GM12878 (cell line): Measurements from ENCODE around the gene CFL2. TPM values are rescaled to one million over a fixed set of nuclear protein-coding genes. Genes with fewer than 3 reads are reported as not detected.

Experiments
- ATAC-seq: fragments of 200-7000 bp; cut with Tn5 transposase; 3 replicates; pipeline ENCODE4 v1.9.1; 2020; ENCODE audit warnings: mild to moderate bottlenecking, moderate library complexity
- BruUV-seq: library from RNA; stranded (reverse); fragments of 400-500 nt; replicated peaks from 2 replicates; lab custom pipeline; 2021; lab: Mats Ljungman, UMichigan
- CTCF ChIA-PET: fragments of 300-600 bp; sonication (Branson Sonifier 250); formaldehyde crosslinking; extraction: SDS; loops from one replicate; lab custom pipeline; 2021; ENCODE audit warnings: inconsistent platforms; lab: Yijun Ruan, JAX
- POLR2A ChIA-PET: fragments of 350-600 bp; formaldehyde crosslinking; extraction: SDS; loops from one replicate; lab custom pipeline; 2021; ENCODE audit warnings: inconsistent platforms; lab: Charles Lee
- RAD21 ChIA-PET: fragments of 300-600 bp; sonication (Branson Sonifier 250); formaldehyde crosslinking; loops from one replicate; lab custom pipeline; 2023; ENCODE audit warnings: antibody characterized with exemption; ENCODE audit not compliant: unreplicated experiment; lab: Charles Lee
- SMC1A ChIA-PET: fragments of 300-600 bp; sonication (Branson Sonifier 250); formaldehyde crosslinking; loops from one replicate; lab custom pipeline; 2023; ENCODE audit not compliant: unreplicated experiment, uncharacterized antibody; lab: Charles Lee
- DNase-seq: peaks from one replicate; pipeline ENCODE4 v3.0.0-alpha.2; 2011; ENCODE audit warnings: low read depth, low spot score
- FAIRE-seq: peaks from 3 replicates; lab custom pipeline; 2011; peaks lifted over from hg19 to GRCh38; lab: Jason Lieb, UNC
- H2AFZ ChIP-seq: 2 replicates; pipeline ENCODE4 v1.6.0; 2011; ENCODE audit warnings: low read depth, low read length, control low read depth; ENCODE audit not compliant: control insufficient read depth
- H3K27ac ChIP-seq: 2 replicates; pipeline ENCODE4 v1.5.1; 2011; ENCODE audit warnings: control low read depth; ENCODE audit not compliant: control insufficient read depth, insufficient read depth
- H3K27me3 ChIP-seq, 2 experiments: replicated peaks in 1 of 2; 2 replicates each; pipeline versions ENCODE4 v1.6.0 to v1.6.1; 2011; ENCODE audit warnings: low read length in 1 of 2; ENCODE audit not compliant: control insufficient read depth in 2 of 2, insufficient read depth in 2 of 2
- H3K36me3 ChIP-seq, 2 experiments: 2 replicates each; pipeline ENCODE4 v1.5.1; 2011; ENCODE audit warnings: low read length in 1 of 2; ENCODE audit not compliant: control insufficient read depth in 2 of 2, insufficient read depth in 2 of 2
- H3K4me1 ChIP-seq: 2 replicates; pipeline ENCODE4 v1.6.1; 2011; ENCODE audit warnings: mild to moderate bottlenecking, low read length, moderate library complexity, mixed read lengths; ENCODE audit not compliant: control insufficient read depth, insufficient read depth
- H3K4me2 ChIP-seq: 2 replicates; pipeline ENCODE4 v1.6.0; 2011; ENCODE audit warnings: control low read depth; ENCODE audit not compliant: control insufficient read depth, insufficient read depth
- H3K4me3 ChIP-seq: fragments of 200-600 bp; sonication (generic); 2 replicates; pipeline ENCODE4 v1.5.1; 2016
- H3K79me2 ChIP-seq: 2 replicates; pipeline ENCODE4 v1.6.0; 2011; ENCODE audit warnings: low read length; ENCODE audit not compliant: control insufficient read depth, insufficient read depth
- H3K9ac ChIP-seq: 2 replicates; pipeline ENCODE4 v1.8.0; 2011; ENCODE audit warnings: low read length, control low read depth, mixed read lengths; ENCODE audit not compliant: control insufficient read depth, insufficient read depth
- H3K9me3 ChIP-seq: replicated peaks from 3 replicates; pipeline ENCODE4 v1.5.1; 2011; ENCODE audit warnings: mild to moderate bottlenecking, low read length; ENCODE audit not compliant: control insufficient read depth, insufficient read depth
- H4K20me1 ChIP-seq: 2 replicates; pipeline ENCODE4 v1.6.0; 2011; ENCODE audit not compliant: control insufficient read depth, insufficient read depth
- CBFB ChIP-seq: IDR thresholded peaks from 2 replicates; pipeline ENCODE4 v1.6.1; 2016; ENCODE audit warnings: antibody characterized with exemption, low read depth
- EED ChIP-seq: sonication (generic); IDR thresholded peaks from 2 replicates; pipeline ENCODE4 v1.6.1; 2016; ENCODE audit warnings: antibody characterized with exemption, low read depth
- KLF5 ChIP-seq: fragments of 450-650 bp; IDR thresholded peaks from 2 replicates; pipeline ENCODE4 v1.6.1; 2014; ENCODE audit warnings: mild to moderate bottlenecking; ENCODE audit not compliant: partially characterized antibody
- NR2C1 ChIP-seq: fragments of 450-650 bp; IDR thresholded peaks from 2 replicates; pipeline ENCODE4 v1.6.1; 2017; ENCODE audit warnings: antibody characterized with exemption, mild to moderate bottlenecking, moderate library complexity
- POU2F2 ChIP-seq: IDR thresholded peaks from 3 replicates; pipeline ENCODE4 v1.6.1; 2011; ENCODE audit warnings: low read depth, mild to moderate bottlenecking, low read length, borderline replicate concordance
- RELA ChIP-seq: fragments of 450-650 bp; IDR thresholded peaks from 2 replicates; pipeline ENCODE4 v1.8.0; 2014; ENCODE audit warnings: borderline replicate concordance; ENCODE audit not compliant: partially characterized antibody
- TCF3 ChIP-seq: IDR thresholded peaks from 2 replicates; pipeline ENCODE4 v1.6.1; 2012; ENCODE audit warnings: low read depth, mild to moderate bottlenecking, low read length, borderline replicate concordance; ENCODE audit not compliant: insufficient read depth
- TCF7 ChIP-seq: IDR thresholded peaks from 2 replicates; pipeline ENCODE4 v1.6.1; 2014; ENCODE audit warnings: antibody characterized with exemption, borderline replicate concordance
- WGBS: methylation state at CpG from one replicate; pipeline ENCODE4 v1.1.6; 2016; ENCODE audit warnings: low lambda C conversion rate; ENCODE audit not compliant: insufficient replicate concordance, insufficient coverage; ENCODE audit errors: missing lambda C conversion rate; 5-methylcytosine and 5-hydroxymethylcytosine counted together
- in situ Hi-C: fragments of 300-500 bp; cut with MboI; formaldehyde crosslinking; loops from 9 replicates; pipeline ENCODE4 v1.14.3; 2018; ENCODE audit warnings: mixed read lengths
- intact Hi-C: fragments of 100-400 bp; cut with micrococcal nuclease; formaldehyde crosslinking; loops from one replicate; pipeline ENCODE4 v1.14.2; 2022; ENCODE audit not compliant: unreplicated experiment
- polyA plus RNA-seq, 11 experiments: library from polyadenylated mRNA; depleted of rRNA in 4 of 11; unstranded in 6 of 11; stranded (reverse) in 5 of 11; fragments of >200 nt; fragmentation: Nextera tagmentation in 4 of 11; fragmentation: Illumina TruSeq in 1 of 11; extraction: Ambion mirVana in 4 of 11; extraction: Trizol in 1 of 11; gene quantifications; 1 replicate in 1 of 11; 2 replicates in 10 of 11; pipeline versions ENCODE4 v1.2.1 to v1.2.3, GENCODE V29; 2011 to 2016; ENCODE audit warnings: inconsistent platforms in 2 of 11, missing spikeins in 2 of 11, low read depth in 1 of 11
- total RNA-seq, 4 experiments: library from RNA; depleted of rRNA in 3 of 4; stranded (reverse); fragments of >200 nt in 3 of 4; fragmentation: Illumina TruSeq in 1 of 4; extraction: Trizol in 1 of 4; gene quantifications; 2 replicates each; pipeline versions ENCODE4 v1.2.1 to v1.2.3, GENCODE V29; 2013 to 2021
- TF ChIP-seq, protein P1 (sequence below): IDR thresholded peaks from 2 replicates; pipeline ENCODE4 v1.6.1; 2012; ENCODE audit warnings: low read length, inconsistent platforms

Gene CFL2
- total and polyA plus RNA-seq, 10 of the 15 experiments (the other 5 are each of a cell fraction or from before 2014, with no cell fraction given) = 4.7 to 13.4 (median 8.4) TPM

DNA sequence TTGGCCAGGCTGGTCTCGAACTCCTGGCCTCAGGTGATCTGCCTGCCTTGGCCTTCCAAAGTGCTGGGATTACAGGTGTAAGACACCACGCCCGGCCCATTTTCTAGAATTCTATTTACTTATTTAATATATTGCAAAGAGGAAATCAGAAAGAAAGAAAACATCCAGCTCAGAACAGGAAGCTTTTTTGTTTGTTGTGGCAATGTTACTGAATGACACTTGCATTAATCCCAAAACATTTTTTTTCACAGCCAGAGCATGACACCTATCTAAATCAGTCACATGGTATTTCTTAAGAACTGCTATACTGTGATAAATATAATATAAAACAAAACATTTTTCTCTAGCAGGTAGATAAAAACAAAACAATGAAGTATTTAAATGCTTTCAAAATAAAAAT, 12.6 kb downstream of the CFL2 start (continued):
- TF ChIP-seq, protein P1, sequence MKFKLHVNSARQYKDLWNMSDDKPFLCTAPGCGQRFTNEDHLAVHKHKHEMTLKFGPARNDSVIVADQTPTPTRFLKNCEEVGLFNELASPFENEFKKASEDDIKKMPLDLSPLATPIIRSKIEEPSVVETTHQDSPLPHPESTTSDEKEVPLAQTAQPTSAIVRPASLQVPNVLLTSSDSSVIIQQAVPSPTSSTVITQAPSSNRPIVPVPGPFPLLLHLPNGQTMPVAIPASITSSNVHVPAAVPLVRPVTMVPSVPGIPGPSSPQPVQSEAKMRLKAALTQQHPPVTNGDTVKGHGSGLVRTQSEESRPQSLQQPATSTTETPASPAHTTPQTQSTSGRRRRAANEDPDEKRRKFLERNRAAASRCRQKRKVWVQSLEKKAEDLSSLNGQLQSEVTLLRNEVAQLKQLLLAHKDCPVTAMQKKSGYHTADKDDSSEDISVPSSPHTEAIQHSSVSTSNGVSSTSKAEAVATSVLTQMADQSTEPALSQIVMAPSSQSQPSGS = no peak
- no peak for TF ChIP-seq POU2F2
- TF ChIP-seq CBFB = no peak
- no peak for TF ChIP-seq TCF7
- TF ChIP-seq TCF3 = no peak
- no peak for TF ChIP-seq EED

DNA sequence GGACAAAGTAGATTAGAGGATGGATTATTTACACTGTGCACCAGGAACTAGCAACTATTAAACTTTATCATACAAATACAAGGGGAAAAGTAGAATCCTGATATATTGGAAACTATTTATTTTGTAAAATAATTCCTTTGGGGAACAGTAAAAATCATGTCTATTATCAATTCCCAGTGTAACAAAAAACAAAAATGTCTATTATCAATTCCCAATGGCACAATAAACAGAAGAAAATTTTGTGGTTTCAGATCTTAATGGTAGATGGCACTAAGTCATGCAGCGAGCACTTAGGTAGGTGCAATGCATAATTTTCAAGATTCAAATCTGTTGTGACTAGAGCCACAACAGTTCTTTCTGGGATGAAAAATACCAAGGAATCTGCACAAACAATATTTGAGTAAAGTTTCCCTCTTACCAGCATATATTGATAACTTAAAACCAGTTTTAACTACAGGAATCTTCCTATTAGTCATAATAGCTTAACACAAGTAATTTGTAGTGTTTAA, 13.7 kb downstream of the CFL2 start:
- FAIRE-seq = peak; percentile 59
- Histone ChIP-seq H3K79me2 (no peaks in the 10 kb centered on the region), H3K9me3 (no peaks in the 10 kb centered on the region), H3K9ac (no peak overlapping the region), H4K20me1 (no peaks in the 10 kb centered on the region), H3K36me3 (no peaks in the 10 kb centered on the region), H3K4me2 (no peak overlapping the region), H3K4me3 (no peak overlapping the region), H3K27me3 (no peaks in the 10 kb centered on the region), H3K4me1 (no peaks in the 10 kb centered on the region), H2AFZ (no peak overlapping the region), H3K27ac (no peak overlapping the region)
- whole genome bisulfite sequencing = 96% methylated on average over 1 of the region's 1 CpG
- intact Hi-C loops (no loop called here), in situ Hi-C loops (no loop called here)
- CTCF ChIA-PET = interaction anchor here (0.5 to 3.1 kb wide), 4 partner anchors 22 to 1987 kb away, joined by 3 to 17 read pairs (median 4); no protein-coding TSS in a partner anchor
- ATAC-seq = no peak
- POLR2A ChIA-PET = no interaction called here
- BruUV-seq = no TSS peak
- TF ChIP-seq RELA = no peak
- TF ChIP-seq NR2C1 = no peak
- TF ChIP-seq KLF5 = no peak
- RAD21 ChIA-PET = interaction anchor here (2.7 kb wide), 1 partner anchor 22 kb away, joined by 10 read pairs; no protein-coding TSS in a partner anchor
- DNase-seq = no peak
- SMC1A ChIA-PET = interaction anchor here (1.5 to 3.2 kb wide), 5 partner anchors 9 to 28 kb away, joined by 3 to 16 read pairs (median 4); partner anchors contain the start of gene CFL2
